NB4 (cell line): Measurements from ENCODE around the gene COQ4.
A peak's percentile ranks its signal among the peaks of the same experiment; 100 is the strongest.

ENCODE experiments used
- DNase-seq: peaks from one replicate; pipeline ENCODE4 v3.0.0; 2010; ENCODE audit warnings: low read depth
- H3K4me3 ChIP-seq: one replicate; pipeline ENCODE4 v1.5.1; 2011; ENCODE audit warnings: mild to moderate bottlenecking, low read depth, low read length, moderate library complexity
- MYC ChIP-seq: IDR thresholded peaks from 2 replicates; pipeline ENCODE4 v1.6.1; 2011; ENCODE audit warnings: low read depth, low read length
- POLR2A ChIP-seq: IDR thresholded peaks from 2 replicates; pipeline ENCODE4 v1.6.1; 2011; ENCODE audit warnings: mild to moderate bottlenecking; ENCODE audit not compliant: insufficient read length; ENCODE audit errors: extremely low read depth
- TF ChIP-seq, protein P1 (sequence below): IDR thresholded peaks from 2 replicates; pipeline ENCODE4 v1.6.1; 2011; ENCODE audit warnings: low read depth, low read length
- TF ChIP-seq, protein P2 (sequence below): IDR thresholded peaks from one replicate; pipeline ENCODE4 v1.5.1; 2012; ENCODE audit warnings: low read depth, low read length

COQ4 gene

DNA sequence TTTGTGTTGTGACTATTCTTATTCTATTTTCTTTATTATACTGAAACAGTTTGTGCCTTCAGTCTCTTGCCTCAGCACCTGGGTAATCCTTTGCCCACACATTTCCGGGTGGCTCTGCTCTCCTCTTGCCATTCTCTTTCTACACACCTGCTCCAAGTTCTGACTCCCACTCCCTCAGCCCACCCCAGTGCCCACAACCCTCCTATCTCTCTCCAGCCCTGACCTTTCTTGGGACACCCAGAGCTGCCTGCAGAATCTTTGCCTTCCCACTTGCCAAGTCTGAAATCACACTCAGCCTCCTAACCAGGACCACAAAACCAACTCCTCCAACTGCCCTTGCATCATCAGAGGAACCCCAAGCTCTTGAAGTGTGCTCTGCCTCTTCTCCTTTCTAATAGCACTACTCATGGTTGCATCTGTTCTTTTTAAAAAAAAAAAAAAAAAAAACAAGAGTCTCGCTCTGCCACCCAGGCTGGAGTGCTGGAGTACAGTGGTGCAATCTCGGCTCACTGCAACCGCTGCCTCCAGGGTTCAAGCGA is 42.5 kb upstream of the COQ4 start:
- no peak overlapping the region for H3K4me3 ChIP-seq
- peak; percentile 89 for DNase-seq
- TF ChIP-seq POLR2A (no peak), MYC (peak; percentile 72)
- TF ChIP-seq, protein P1, sequence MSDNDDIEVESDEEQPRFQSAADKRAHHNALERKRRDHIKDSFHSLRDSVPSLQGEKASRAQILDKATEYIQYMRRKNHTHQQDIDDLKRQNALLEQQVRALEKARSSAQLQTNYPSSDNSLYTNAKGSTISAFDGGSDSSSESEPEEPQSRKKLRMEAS, result peak; percentile 51; the same call in 1 of the 2 replicates
- TF ChIP-seq, protein P2, sequence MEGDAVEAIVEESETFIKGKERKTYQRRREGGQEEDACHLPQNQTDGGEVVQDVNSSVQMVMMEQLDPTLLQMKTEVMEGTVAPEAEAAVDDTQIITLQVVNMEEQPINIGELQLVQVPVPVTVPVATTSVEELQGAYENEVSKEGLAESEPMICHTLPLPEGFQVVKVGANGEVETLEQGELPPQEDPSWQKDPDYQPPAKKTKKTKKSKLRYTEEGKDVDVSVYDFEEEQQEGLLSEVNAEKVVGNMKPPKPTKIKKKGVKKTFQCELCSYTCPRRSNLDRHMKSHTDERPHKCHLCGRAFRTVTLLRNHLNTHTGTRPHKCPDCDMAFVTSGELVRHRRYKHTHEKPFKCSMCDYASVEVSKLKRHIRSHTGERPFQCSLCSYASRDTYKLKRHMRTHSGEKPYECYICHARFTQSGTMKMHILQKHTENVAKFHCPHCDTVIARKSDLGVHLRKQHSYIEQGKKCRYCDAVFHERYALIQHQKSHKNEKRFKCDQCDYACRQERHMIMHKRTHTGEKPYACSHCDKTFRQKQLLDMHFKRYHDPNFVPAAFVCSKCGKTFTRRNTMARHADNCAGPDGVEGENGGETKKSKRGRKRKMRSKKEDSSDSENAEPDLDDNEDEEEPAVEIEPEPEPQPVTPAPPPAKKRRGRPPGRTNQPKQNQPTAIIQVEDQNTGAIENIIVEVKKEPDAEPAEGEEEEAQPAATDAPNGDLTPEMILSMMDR, result no peak

DNA sequence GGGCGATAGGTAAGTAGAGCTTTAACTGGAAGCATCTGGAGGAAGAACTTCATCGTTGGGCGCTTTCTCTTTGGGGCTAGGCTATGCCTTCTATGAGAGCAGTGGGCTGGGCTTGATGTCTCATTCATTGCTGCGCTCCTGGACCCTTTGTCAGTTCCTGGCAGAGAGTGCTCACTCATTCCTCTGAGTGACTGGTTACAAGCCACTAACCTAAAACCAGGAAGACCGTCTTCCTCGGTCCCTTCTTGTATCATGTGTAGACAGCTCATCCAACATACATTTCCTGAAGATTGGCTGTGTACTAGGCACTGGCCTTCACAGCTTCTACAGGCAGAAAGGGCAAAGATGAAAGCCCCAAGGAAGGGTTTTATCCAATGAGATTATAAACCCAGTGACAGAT is 40.1 kb upstream of the COQ4 start:
- DNase-seq, result no peak
- TF ChIP-seq, protein P2, result no peak
- TF ChIP-seq POLR2A (no peak), MYC (no peak)
- TF ChIP-seq, protein P1, result no peak

DNA sequence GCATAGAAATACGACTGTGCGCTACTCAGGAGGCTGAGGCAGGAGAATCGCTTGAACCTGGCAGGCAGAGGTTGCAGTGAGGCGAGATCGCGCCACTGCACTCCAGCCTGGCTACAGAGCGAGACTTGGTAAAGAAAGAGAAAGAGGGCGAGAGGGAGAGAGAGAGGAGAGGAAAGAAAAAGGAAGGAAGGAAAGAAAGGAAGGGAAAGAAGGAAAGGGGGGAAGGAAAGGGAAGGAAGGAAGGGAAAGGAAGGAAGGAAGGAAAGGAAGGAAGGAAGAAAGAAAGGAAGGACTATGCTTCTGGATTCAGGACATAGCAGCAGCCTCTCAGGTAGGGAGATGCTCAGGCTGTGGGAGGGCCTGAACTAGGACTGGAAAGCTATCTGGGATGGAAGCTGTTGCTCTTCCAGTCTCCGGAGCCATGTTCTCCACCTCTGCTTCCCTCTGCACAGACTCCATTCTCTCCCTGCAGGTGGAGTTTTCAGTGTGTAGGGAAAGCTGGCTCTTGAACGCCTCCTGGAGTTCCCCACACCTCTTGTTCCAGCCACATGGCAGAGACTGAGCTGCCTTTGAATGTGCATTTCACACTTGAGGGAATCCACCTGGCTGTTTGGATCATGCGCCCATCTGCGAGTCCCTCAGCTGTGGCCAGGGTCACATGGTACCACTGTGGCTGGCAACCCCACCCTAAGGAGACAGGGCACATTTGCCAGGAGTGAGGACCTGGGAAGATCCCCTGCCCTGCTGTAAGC is 37.4 kb upstream of the COQ4 start:
- TF ChIP-seq, protein P1, result no peak
- TF ChIP-seq, protein P2, result no peak
- TF ChIP-seq MYC (no peak), POLR2A (no peak)
- no peak for DNase-seq
- no peak overlapping the region for H3K4me3 ChIP-seq

More for the DNA sequence above, 40.1 kb upstream of the COQ4 start:
- no peak overlapping the region for H3K4me3 ChIP-seq

GRCh38 chr9:128286440-128286839 is 36.2 kb upstream of the COQ4 start:
- no peak for TF ChIP-seq POLR2A
- TF ChIP-seq MYC, result no peak
- TF ChIP-seq, protein P1, result no peak
- TF ChIP-seq, protein P2, result no peak
- no peak overlapping the region for H3K4me3 ChIP-seq
- no peak for DNase-seq

DNA sequence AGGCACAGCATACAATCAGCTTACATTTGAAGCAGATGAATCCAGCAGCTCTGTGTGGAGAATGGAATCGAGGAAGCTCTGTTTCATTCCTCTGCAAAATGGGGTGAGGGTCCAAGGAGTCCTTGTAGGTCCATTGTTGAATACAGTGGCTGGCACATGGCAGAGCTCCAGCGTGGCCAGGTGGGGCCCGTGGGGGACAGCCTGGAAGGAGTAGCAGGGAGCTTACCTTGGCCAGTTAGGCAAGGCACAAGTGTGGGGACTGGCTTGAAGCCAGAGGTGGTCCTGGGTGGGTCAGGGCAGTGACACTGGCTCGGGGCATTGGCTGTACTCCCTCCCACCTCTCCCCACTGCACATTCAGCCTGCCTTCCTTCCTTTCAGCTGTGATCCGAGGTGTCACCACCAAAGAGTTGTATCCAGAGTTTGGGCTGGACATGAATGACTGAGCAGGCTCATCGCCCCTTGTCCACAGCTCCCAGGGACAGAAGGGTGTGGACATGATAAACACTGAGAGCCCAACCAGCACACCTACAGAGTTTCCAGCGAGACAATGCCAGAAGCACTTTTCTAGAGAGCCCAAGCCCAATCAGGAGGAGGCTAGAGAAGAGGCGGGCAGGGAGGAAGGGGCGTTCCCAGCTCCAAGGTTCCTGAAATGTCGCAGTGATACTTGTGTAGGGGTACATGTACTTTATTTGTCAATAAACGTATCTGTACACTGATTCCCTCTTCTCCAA is 34.2 kb upstream of the COQ4 start:
- TF ChIP-seq, protein P1, result no peak
- TF ChIP-seq MYC (no peak), POLR2A (no peak)
- TF ChIP-seq, protein P2, result no peak
- no peak overlapping the region for H3K4me3 ChIP-seq
- no peak for DNase-seq
